H1 (cell line): Measurements from ENCODE around the gene MACROD2.

Experiments used
- CBX5 ChIP-seq: fragments of 300-800, 300-1000 bp; sonication (generic); IDR thresholded peaks from 2 replicates; pipeline ENCODE4 v1.7.1; 2016; ENCODE audit warnings: antibody characterized with exemption, low read length, low read depth
- CTCF ChIP-seq, 3 experiments: IDR thresholded peaks; 1 replicate in 2 of 3; 2 replicates in 1 of 3; pipeline versions ENCODE4 v1.5.1 to v1.6.1; 2011; ENCODE audit warnings: low read length in 3 of 3, mild to moderate bottlenecking in 3 of 3, inconsistent platforms in 2 of 3, low read depth in 1 of 3, moderate library complexity in 1 of 3; ENCODE audit not compliant: insufficient read depth in 1 of 3; ENCODE audit errors: control extremely low read depth in 1 of 3
- EP300 ChIP-seq, 2 experiments: IDR thresholded peaks; 1 replicate in 1 of 2; 2 replicates in 1 of 2; pipeline ENCODE4 v1.6.1; 2011 to 2012; ENCODE audit warnings: low read depth in 2 of 2, low read length in 2 of 2, mild to moderate bottlenecking in 2 of 2, borderline replicate concordance in 1 of 2, inconsistent platforms in 1 of 2, moderate library complexity in 1 of 2
- EZH2 ChIP-seq: fragments of 200-600 bp; sonication (generic); IDR thresholded peaks from 2 replicates; pipeline ENCODE4 v1.7.1; 2012; ENCODE audit warnings: low read depth, mild to moderate bottlenecking, moderate library complexity, low read length, inconsistent platforms; ENCODE audit not compliant: severe bottlenecking
- POLR2AphosphoS5 ChIP-seq: IDR thresholded peaks from 2 replicates; pipeline ENCODE4 v1.6.1; 2011; ENCODE audit warnings: low read depth, low read length
- SRF ChIP-seq: IDR thresholded peaks from 2 replicates; pipeline ENCODE4 v1.6.1; 2011; ENCODE audit warnings: mild to moderate bottlenecking, low read depth, low read length, moderate library complexity
- SUZ12 ChIP-seq: fragments of 200-600 bp; sonication (generic); IDR thresholded peaks from 2 replicates; pipeline ENCODE4 v1.6.1; 2012; ENCODE audit warnings: mild to moderate bottlenecking, inconsistent platforms, low read length, moderate library complexity, mixed read lengths

- TF ChIP-seq EP300 (IDR thresholded peaks at IDR 0.05; ENCODE audit: borderline replicate concordance in 1 of 2, low read depth in 2 of 2, low read length in 2 of 2) (no peak), CBX5 (no peak), CTCF (IDR thresholded peaks at IDR 0.05; ENCODE audit: control extremely low read depth in 1 of 3, insufficient read depth in 1 of 3, low read depth in 1 of 3, low read length in 3 of 3) (no peak), POLR2AphosphoS5 (no peak), EZH2 (no peak), SRF (no peak), SUZ12 (no peak)
Observed at GRCh38 chr20:14780508-14780907, 785.2 kb downstream of the MACROD2 start.
